ENCODE measurements around the gene USP54. TPM values are rescaled to one million over a fixed set of nuclear protein-coding genes. Genes with fewer than 3 reads are reported as not detected.
A peak's percentile ranks its signal among the peaks of the same experiment; 100 is the strongest.

USP54 gene
- total RNA-seq, 4 donors from 2014 or later: 41.0 to 65.1 (median 50.5) TPM

GRCh38 chr10:73495884-73496674 lies 95.1 kb downstream of the USP54 start, which contains the start of gene PPP3CB:
PPP3CB (minus strand) TSS chr10:73496024; CDS start chr10:73495889, 135 bp downstream.
- H3K36me3 ChIP-seq: peaks cover 0 to 30% (median 0%) of the 10 kb centered on the region in 3 donors
- peak; percentile 94 to 96 (median 95) for DNase-seq
- peak within 1 kb of the TSS; percentile 59 to 88 (median 80) for H3K4me3 ChIP-seq
- H3K4me1 ChIP-seq: peaks cover 0 to 39% (median 6%) of the 10 kb centered on the region in 4 donors
- TF ChIP-seq POLR2A (IDR thresholded peaks at IDR 0.05) (no peak), CTCF (IDR thresholded peaks at IDR 0.05) (no peak)
- peak within 1 kb of the TSS; percentile 94 to 99 (median 96) for H3K27ac ChIP-seq
- H3K9me3 ChIP-seq: no peaks in the 10 kb centered on the region
- no peaks in the 10 kb centered on the region for H3K27me3 ChIP-seq

GRCh38 chr10:73495226-73495883 lies 95.8 kb downstream of the USP54 start:
- Histone ChIP-seq H3K4me3 (peak overlapping the region; percentile 59 to 88 (median 80)), H3K27me3 (no peaks in the 10 kb centered on the region), H3K36me3 (peaks cover 0 to 23% (median 0%) of the 10 kb centered on the region in 3 donors), H3K9me3 (no peaks in the 10 kb centered on the region), H3K4me1 (peaks cover 0 to 39% (median 6%) of the 10 kb centered on the region in 4 donors), H3K27ac (peak overlapping the region; percentile 94 to 99 (median 96))
- DNase-seq: peak; percentile 88 to 97 (median 97)
- no peak for TF ChIP-seq CTCF (IDR thresholded peaks at IDR 0.05)
- TF ChIP-seq POLR2A (IDR thresholded peaks at IDR 0.05): peak; percentile 88 to 89

- Histone ChIP-seq H3K27me3 (no peaks in the 10 kb centered on the region), H3K4me1 (peaks cover 0 to 42% (median 6%) of the 10 kb centered on the region in 4 donors)
- no peak for DNase-seq
Observed at GRCh38 chr10:73494877-73495225, 96.3 kb downstream of the USP54 start.

GRCh38 chr10:73494213-73494612 lies 96.9 kb downstream of the USP54 start:
- H3K27me3 ChIP-seq: no peaks in the 10 kb centered on the region
- H3K27ac ChIP-seq: peak overlapping the region in 2 of 4 donors; percentile 94 to 99
- no peak for TF ChIP-seq CTCF (IDR thresholded peaks at IDR 0.05)
- TF ChIP-seq POLR2A (IDR thresholded peaks at IDR 0.05): no peak
- peak overlapping the region in 2 of 4 donors; percentile 74 to 88 for H3K4me3 ChIP-seq
- no peak for DNase-seq
- H3K36me3 ChIP-seq: peaks cover 0 to 12% (median 0%) of the 10 kb centered on the region in 3 donors
- H3K9me3 ChIP-seq: no peaks in the 10 kb centered on the region
- H3K4me1 ChIP-seq: peaks cover 0 to 44% (median 8%) of the 10 kb centered on the region in 4 donors

More at GRCh38 chr10:73494877-73495225, 96.3 kb downstream of the USP54 start:
- Histone ChIP-seq H3K4me3 (peak overlapping the region; percentile 59 to 88 (median 80)), H3K9me3 (no peaks in the 10 kb centered on the region), H3K36me3 (peaks cover 0 to 18% (median 0%) of the 10 kb centered on the region in 3 donors), H3K27ac (peak overlapping the region; percentile 94 to 99 (median 96))
- TF ChIP-seq POLR2A (IDR thresholded peaks at IDR 0.05) (no peak), CTCF (IDR thresholded peaks at IDR 0.05) (no peak)

- TF ChIP-seq CTCF (IDR thresholded peaks at IDR 0.05): no peak
- TF ChIP-seq POLR2A (IDR thresholded peaks at IDR 0.05): no peak
- no peaks in the 10 kb centered on the region for H3K9me3 ChIP-seq
- no peak for DNase-seq
- H3K27ac ChIP-seq: no peak overlapping the region
- peak overlapping the region in 1 of 4 donors; percentile 88 for H3K4me3 ChIP-seq
- H3K4me1 ChIP-seq: peaks cover 0 to 44% (median 8%) of the 10 kb centered on the region in 4 donors
- H3K36me3 ChIP-seq: peaks cover 0 to 9% (median 0%) of the 10 kb centered on the region in 3 donors
- no peaks in the 10 kb centered on the region for H3K27me3 ChIP-seq
Observed at GRCh38 chr10:73493781-73494180, 97.4 kb downstream of the USP54 start.

Measured in Peyer's patch (tissue), 4 donors.